ENCODE measurements around the gene TSPAN17.

Gene TSPAN17

GRCh38 chr5:176653401-176654385 is 6.4 kb downstream of the TSPAN17 start:
- no peak for TF ChIP-seq CTCF (IDR thresholded peaks at IDR 0.05)

- no peak for TF ChIP-seq CTCF (IDR thresholded peaks at IDR 0.05)
Observed at GRCh38 chr5:176654856-176655255, 7.6 kb downstream of the TSPAN17 start.

- TF ChIP-seq CTCF (IDR thresholded peaks at IDR 0.05), result no peak
Observed at GRCh38 chr5:176656467-176656990, 9.2 kb downstream of the TSPAN17 start.

GRCh38 chr5:176658007-176658599 is 10.8 kb downstream of the TSPAN17 start:
- peak; percentile 90 for TF ChIP-seq CTCF (IDR thresholded peaks at IDR 0.05)

- no peak for TF ChIP-seq CTCF (IDR thresholded peaks at IDR 0.05)
Observed at GRCh38 chr5:176658817-176659511, 11.7 kb downstream of the TSPAN17 start.

- TF ChIP-seq CTCF (IDR thresholded peaks at IDR 0.05), result no peak
Observed at GRCh38 chr5:176659512-176659839, 12.2 kb downstream of the TSPAN17 start.

- TF ChIP-seq CTCF (IDR thresholded peaks at IDR 0.05), result no peak
Observed at GRCh38 chr5:176659860-176660461, 12.7 kb downstream of the TSPAN17 start.

Data from LNCAP (cell line).